Measurements from ENCODE around the gene CCL2. TPM values are rescaled to one million over a fixed set of nuclear protein-coding genes. Genes with fewer than 3 reads are reported as not detected.

Gene CCL2
- total RNA-seq, 1 experiment from 2014 or later: 1.4 TPM

DNA sequence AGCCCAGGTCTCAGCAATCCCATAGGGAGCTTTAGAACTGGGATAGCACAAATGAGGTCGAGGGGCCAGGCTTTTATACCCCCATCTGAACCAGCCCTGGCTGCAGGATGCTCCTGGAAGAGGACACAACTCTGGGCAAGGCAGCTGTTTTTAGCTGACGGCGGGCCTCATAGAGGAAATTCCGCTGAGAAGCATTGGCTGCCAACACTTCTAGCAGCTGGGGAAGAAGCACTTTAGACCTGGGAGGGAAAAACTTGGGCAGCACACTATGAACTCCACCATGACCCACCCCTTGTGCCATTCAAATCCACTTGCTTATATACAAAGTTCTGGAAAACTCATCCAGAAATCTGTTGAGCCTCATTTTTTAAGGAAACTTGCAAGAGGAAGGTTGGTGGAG is 35.5 kb downstream of the CCL2 start:
- Histone ChIP-seq H4K20me1 (ENCODE audit: control insufficient read depth, insufficient read depth, insufficient read length) (no peaks in the 10 kb centered on the region), H3T11ph (ENCODE audit: low read length) (no peak overlapping the region), H2BK5ac (ENCODE audit: insufficient read length, low read length) (no peak overlapping the region), H2AK5ac (ENCODE audit: insufficient read length, low read length) (no peak overlapping the region), H3K27me3 (ENCODE audit: insufficient read depth, low read length) (no peaks in the 10 kb centered on the region), H3K18ac (ENCODE audit: insufficient read length, low read depth, low read length) (no peak overlapping the region), H4K5ac (ENCODE audit: insufficient read length, low read depth, low read length) (no peak overlapping the region), H3K4me2 (ENCODE audit: insufficient read depth, insufficient read length, low read length) (no peak overlapping the region), H3K79me2 (ENCODE audit: insufficient read depth, low read length) (no peaks in the 10 kb centered on the region), H3K27ac (ENCODE audit: insufficient read length, low read depth, low read length) (no peak overlapping the region), H3K9me3 (ENCODE audit: control insufficient read depth, low read depth, low read length) (no peaks in the 10 kb centered on the region), H3K14ac (ENCODE audit: insufficient read depth, low read length) (no peak overlapping the region), H3K4me1 (ENCODE audit: insufficient read depth, low read length) (no peaks in the 10 kb centered on the region), H3K56ac (ENCODE audit: insufficient read length, low read depth, low read length) (no peak overlapping the region), H3K9ac (ENCODE audit: extremely low read depth, insufficient read length, low read length) (no peak overlapping the region), H2BK120ac (ENCODE audit: low read depth, low read length, poor library complexity, severe bottlenecking) (no peak overlapping the region), H2AFZ (ENCODE audit: low read length) (no peak overlapping the region), H3K23ac (ENCODE audit: insufficient read length, low read depth, low read length) (no peak overlapping the region), H2BK20ac (ENCODE audit: low read depth, low read length, poor library complexity, severe bottlenecking) (no peak overlapping the region), H3K4ac (ENCODE audit: low read depth, low read length) (no peak overlapping the region), H2BK12ac (ENCODE audit: insufficient read length, low read depth, low read length) (no peak overlapping the region), H4K8ac (replicated peaks; ENCODE audit: insufficient read length, low read depth, low read length) (no peak overlapping the region), H3K23me2 (ENCODE audit: insufficient read length, low read depth, low read length, poor library complexity, severe bottlenecking) (no peaks in the 10 kb centered on the region), H2BK15ac (ENCODE audit: low read depth, low read length) (no peak overlapping the region), H4K91ac (ENCODE audit: insufficient read length, low read depth, low read length) (no peak overlapping the region), H3K79me1 (ENCODE audit: insufficient read depth, low read depth, low read length, poor library complexity, severe bottlenecking) (no peaks in the 10 kb centered on the region)
- H3K27ac Mint-ChIP-seq: no peak overlapping the region
- H3K4me1 Mint-ChIP-seq: no peaks in the 10 kb centered on the region
- TF ChIP-seq, protein P1, sequence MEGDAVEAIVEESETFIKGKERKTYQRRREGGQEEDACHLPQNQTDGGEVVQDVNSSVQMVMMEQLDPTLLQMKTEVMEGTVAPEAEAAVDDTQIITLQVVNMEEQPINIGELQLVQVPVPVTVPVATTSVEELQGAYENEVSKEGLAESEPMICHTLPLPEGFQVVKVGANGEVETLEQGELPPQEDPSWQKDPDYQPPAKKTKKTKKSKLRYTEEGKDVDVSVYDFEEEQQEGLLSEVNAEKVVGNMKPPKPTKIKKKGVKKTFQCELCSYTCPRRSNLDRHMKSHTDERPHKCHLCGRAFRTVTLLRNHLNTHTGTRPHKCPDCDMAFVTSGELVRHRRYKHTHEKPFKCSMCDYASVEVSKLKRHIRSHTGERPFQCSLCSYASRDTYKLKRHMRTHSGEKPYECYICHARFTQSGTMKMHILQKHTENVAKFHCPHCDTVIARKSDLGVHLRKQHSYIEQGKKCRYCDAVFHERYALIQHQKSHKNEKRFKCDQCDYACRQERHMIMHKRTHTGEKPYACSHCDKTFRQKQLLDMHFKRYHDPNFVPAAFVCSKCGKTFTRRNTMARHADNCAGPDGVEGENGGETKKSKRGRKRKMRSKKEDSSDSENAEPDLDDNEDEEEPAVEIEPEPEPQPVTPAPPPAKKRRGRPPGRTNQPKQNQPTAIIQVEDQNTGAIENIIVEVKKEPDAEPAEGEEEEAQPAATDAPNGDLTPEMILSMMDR (conservative IDR thresholded peaks at IDR 0.05): no peak
- no CpG with 5 or more reads among the region's 4 CpGs for WGBS (ENCODE audit: extremely low coverage, insufficient read length, low lambda C conversion rate)
- no peak overlapping the region for H3K4me3 Mint-ChIP-seq
- no peaks in the 10 kb centered on the region for H3K36me3 Mint-ChIP-seq (ENCODE audit: insufficient read depth in 1 of 3, low read depth in 3 of 3)
- no peak for DNase-seq
- peaks cover 11% of the 10 kb centered on the region for H3K27me3 Mint-ChIP-seq (ENCODE audit: low read depth)
- H3K9me3 Mint-ChIP-seq: no peaks in the 10 kb centered on the region
